Bronchial epithelial cell (primary cell): ENCODE measurements around the gene KCNQ1OT1. TPM values are rescaled to one million over a fixed set of nuclear protein-coding genes. Genes with fewer than 3 reads are reported as not detected.
A peak's percentile ranks its signal among the peaks of the same experiment; 100 is the strongest.

Source experiments
- DNase-seq: peaks from one replicate; pipeline ENCODE4 v3.0.0-alpha.2; 2010; ENCODE audit warnings: low read depth
- FAIRE-seq: peaks from 2 replicates; lab custom pipeline; 2011; peaks lifted over from hg19 to GRCh38; lab: Jason Lieb, UNC
- H3K27me3 ChIP-seq: 2 replicates; pipeline ENCODE4 v1.5.1; 2011; ENCODE audit warnings: low read length; ENCODE audit not compliant: control insufficient read depth, insufficient read depth
- H3K36me3 ChIP-seq: 2 replicates; pipeline ENCODE4 v1.5.1; 2011; ENCODE audit warnings: low read length; ENCODE audit not compliant: control insufficient read depth, insufficient read depth
- H3K4me3 ChIP-seq: 2 replicates; pipeline ENCODE4 v1.5.1; 2011; ENCODE audit warnings: mild to moderate bottlenecking, low read depth, low read length, control low read depth
- total RNA-seq: library from RNA; depleted of rRNA; stranded (reverse); fragments of >200 nt; gene quantifications from 2 replicates; pipeline ENCODE4 v1.2.1, GENCODE V29; 2014
- TF ChIP-seq, protein P1 (sequence below): IDR thresholded peaks from 2 replicates; pipeline ENCODE4 v1.5.1; 2011; ENCODE audit warnings: mild to moderate bottlenecking, moderate library complexity, low read length, control low read depth, inconsistent platforms; ENCODE audit not compliant: insufficient read depth, severe bottlenecking

Gene KCNQ1OT1
- total RNA-seq, 1 donor from 2014 or later: 0.53 TPM

DNA sequence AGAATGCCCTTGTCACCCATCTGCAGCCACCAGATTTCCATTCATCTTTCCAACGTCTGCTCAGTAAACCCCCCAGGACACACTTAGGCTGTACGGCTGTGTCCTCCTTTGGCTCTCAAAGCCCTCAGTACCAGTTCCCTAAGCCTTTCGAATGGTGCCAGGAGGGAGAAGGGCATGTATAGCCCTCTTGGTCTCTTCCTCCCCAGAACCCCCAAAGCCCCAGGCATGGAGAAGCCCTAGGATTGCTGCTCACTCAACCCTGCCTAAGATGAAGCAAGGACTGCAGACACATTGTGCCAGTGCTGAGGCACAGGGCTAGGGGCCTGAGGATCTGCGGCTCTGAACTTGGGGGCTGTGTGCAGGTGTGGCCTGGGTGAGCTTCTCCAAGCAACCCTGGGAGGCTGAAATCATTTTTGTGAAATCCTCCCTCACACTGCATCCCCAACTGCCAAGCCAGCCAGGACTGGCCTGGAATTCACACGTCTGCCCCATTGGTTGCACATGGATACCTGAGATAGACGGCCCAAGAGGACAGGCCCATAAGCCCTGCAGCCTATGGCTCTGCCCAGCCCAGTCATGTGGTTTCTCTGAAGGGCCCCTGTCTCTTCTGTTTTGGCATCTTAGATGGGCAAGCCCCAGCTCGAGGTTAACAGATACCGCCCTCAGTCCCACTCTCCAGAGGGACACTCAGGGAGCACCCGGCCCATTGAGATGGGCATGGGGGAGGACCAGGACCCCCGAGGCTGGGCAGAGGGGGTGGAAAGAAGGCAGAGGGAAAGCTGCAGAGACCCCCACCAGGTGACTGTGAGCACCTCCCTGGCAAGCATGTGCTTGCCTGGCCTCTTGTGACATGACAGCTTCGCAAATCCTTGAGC lies 34.0 kb downstream of the KCNQ1OT1 start:
- no peaks in the 10 kb centered on the region for H3K36me3 ChIP-seq
- H3K4me3 ChIP-seq: no peak overlapping the region
- FAIRE-seq (no peak), DNase-seq (no peak)
- TF ChIP-seq, protein P1, sequence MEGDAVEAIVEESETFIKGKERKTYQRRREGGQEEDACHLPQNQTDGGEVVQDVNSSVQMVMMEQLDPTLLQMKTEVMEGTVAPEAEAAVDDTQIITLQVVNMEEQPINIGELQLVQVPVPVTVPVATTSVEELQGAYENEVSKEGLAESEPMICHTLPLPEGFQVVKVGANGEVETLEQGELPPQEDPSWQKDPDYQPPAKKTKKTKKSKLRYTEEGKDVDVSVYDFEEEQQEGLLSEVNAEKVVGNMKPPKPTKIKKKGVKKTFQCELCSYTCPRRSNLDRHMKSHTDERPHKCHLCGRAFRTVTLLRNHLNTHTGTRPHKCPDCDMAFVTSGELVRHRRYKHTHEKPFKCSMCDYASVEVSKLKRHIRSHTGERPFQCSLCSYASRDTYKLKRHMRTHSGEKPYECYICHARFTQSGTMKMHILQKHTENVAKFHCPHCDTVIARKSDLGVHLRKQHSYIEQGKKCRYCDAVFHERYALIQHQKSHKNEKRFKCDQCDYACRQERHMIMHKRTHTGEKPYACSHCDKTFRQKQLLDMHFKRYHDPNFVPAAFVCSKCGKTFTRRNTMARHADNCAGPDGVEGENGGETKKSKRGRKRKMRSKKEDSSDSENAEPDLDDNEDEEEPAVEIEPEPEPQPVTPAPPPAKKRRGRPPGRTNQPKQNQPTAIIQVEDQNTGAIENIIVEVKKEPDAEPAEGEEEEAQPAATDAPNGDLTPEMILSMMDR: no peak
- H3K27me3 ChIP-seq: no peaks in the 10 kb centered on the region

DNA sequence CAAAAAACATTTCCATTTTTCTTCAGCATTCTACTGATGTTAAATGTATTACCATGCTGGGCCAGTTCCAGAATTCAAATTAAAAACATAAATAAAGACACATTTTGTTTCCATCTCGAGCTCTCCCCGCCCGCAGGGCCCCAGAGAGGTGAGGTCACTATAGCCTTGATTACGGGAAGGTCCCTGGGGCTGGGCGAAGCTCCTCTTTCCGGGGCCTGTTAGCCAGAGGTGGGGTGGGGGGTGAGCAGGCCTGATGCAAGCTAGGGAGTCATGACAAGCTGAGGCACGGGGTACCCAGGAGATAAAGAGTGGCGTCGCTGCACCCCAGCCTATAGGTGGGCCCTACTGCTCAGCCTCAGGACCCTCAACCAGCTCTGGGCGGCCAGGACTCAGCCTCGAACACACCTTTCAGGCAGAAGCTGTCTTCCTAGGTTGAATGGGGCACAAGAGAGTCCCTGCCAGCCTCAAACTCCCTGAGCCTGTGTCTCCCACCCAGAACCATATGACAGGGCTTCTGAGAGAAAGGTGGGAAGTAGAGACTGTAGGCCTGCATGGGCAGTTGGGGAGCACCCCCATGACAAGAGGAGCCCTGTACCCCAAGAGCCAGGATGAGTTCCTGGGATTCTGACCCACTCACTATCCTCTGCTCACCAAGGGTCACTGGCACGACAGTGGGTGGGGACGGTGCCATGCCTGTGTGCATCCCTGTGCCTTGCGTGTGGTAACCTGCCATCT lies 34.8 kb downstream of the KCNQ1OT1 start:
- H3K27me3 ChIP-seq: no peaks in the 10 kb centered on the region
- H3K4me3 ChIP-seq: no peak overlapping the region
- TF ChIP-seq, protein P1: no peak
- DNase-seq: no peak
- H3K36me3 ChIP-seq: no peaks in the 10 kb centered on the region
- FAIRE-seq: no peak

DNA sequence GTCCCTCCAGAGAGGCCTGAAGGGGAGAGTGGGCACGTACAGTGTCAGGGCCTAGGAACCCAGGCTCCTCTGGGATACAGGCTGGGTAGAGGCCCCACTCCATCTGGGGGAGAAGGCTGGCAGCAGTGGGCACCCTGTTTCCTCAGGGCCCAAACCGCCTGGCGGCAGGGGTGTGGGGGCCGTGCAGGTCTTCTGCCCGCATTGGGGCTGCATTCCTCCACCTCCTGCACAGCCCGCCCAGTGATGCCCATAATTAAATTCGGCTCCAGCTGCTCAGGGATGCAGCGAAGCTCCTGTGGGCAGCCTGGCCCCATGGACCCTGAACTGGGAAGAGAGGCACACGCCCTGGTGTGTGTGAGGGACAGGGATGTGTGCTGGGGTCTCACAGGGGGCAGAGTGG lies 35.4 kb downstream of the KCNQ1OT1 start:
- no peak for DNase-seq
- no peak for FAIRE-seq

DNA sequence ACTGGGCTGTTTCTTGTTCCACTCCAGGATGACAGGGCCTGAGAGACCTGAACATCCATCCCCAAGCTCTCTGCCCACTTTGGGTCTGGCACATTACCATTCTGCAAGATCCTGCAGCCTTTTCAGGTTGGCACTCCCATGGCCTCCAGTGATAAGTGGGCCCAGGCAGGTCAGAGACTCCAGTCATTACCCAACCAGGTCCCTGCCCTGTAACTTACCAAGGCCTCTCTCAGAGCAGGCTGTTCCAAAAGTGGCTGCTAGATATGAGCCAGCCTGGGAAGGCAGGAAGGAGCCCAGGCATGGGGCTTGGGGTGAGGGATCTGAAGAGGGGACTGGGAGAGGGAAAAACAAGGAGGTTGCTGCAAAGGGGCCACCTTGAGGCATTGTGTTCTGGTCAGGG lies 35.9 kb downstream of the KCNQ1OT1 start:
- FAIRE-seq: peak; percentile 73
- TF ChIP-seq, protein P1: no peak
- DNase-seq: no peak

More for the DNA sequence above, 35.4 kb downstream of the KCNQ1OT1 start:
- TF ChIP-seq, protein P1: no peak
- Histone ChIP-seq H3K36me3 (no peaks in the 10 kb centered on the region), H3K4me3 (no peak overlapping the region), H3K27me3 (no peaks in the 10 kb centered on the region)

DNA sequence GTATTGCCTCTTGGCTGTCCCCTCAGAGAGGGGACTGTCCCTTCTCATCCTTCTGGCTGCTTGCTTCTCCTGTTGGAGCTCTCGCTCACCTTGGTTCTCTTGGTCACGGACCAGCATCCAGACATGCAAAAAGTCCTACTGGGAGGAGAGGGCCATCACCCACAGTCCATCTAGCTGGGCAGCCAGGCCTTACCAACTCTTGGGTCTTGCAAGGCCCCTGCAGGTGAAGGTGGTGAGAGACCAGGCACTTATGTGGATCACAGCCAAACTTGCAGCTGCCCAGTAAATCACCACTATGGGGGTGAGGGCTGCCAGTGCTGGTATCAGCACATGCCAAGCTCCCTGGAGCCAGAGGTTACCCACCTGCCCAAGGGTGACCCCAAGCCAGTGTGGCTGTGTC lies 36.3 kb downstream of the KCNQ1OT1 start:
- no peak for DNase-seq
- TF ChIP-seq, protein P1: no peak
- peak; percentile 55 for FAIRE-seq
- H3K36me3 ChIP-seq: no peaks in the 10 kb centered on the region
- no peaks in the 10 kb centered on the region for H3K27me3 ChIP-seq
- H3K4me3 ChIP-seq: no peak overlapping the region

More for the DNA sequence above, 35.9 kb downstream of the KCNQ1OT1 start:
- no peak overlapping the region for H3K4me3 ChIP-seq
- no peaks in the 10 kb centered on the region for H3K27me3 ChIP-seq
- no peaks in the 10 kb centered on the region for H3K36me3 ChIP-seq
